Measurements from ENCODE around the gene PACRG. TPM values are rescaled to one million over a fixed set of nuclear protein-coding genes. Genes with fewer than 3 reads are reported as not detected.

The PACRG gene
- total RNA-seq, 1 experiment from 2014 or later: 0.26 TPM

DNA sequence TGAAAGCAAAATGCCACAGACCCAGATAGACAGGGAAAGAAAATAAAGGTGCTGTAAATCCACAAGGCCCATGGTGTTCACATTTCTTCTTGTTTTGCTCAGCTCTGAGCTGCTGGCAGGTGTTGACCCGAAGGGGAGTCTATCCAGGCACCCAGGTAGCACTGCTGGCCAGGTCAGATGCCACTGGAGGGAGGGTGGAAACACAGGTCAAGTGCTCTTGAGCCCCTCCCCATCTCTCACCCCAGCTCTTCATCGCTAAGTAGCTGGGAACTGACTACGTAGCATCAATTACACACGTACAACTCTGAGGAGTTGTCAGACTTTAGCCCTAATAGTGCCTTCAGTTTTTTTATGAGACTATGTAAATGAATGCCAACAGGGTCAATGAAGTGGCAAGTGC lies 399.0 kb downstream of the PACRG start:
- Histone ChIP-seq H2AFZ (ENCODE audit: low read length) (no peak overlapping the region), H3K27me3 (ENCODE audit: insufficient read depth, low read length) (no peaks in the 10 kb centered on the region), H3K4ac (ENCODE audit: low read depth, low read length) (no peak overlapping the region), H3K9ac (ENCODE audit: extremely low read depth, insufficient read length, low read length) (no peak overlapping the region), H3K23ac (ENCODE audit: insufficient read length, low read depth, low read length) (no peak overlapping the region), H4K20me1 (ENCODE audit: control insufficient read depth, insufficient read depth, insufficient read length) (no peaks in the 10 kb centered on the region), H3K56ac (ENCODE audit: insufficient read length, low read depth, low read length) (no peak overlapping the region), H3K4me1 (ENCODE audit: insufficient read depth, low read length) (peaks cover 2% of the 10 kb centered on the region; the same call in 1 of the 2 replicates), H3T11ph (ENCODE audit: low read length) (no peak overlapping the region), H3K18ac (ENCODE audit: insufficient read length, low read depth, low read length) (no peak overlapping the region), H4K8ac (replicated peaks; ENCODE audit: insufficient read length, low read depth, low read length) (no peak overlapping the region), H3K14ac (ENCODE audit: insufficient read depth, low read length) (no peak overlapping the region), H2BK20ac (ENCODE audit: low read depth, low read length, poor library complexity, severe bottlenecking) (no peak overlapping the region), H2BK15ac (ENCODE audit: low read depth, low read length) (no peak overlapping the region), H3K23me2 (ENCODE audit: insufficient read length, low read depth, low read length, poor library complexity, severe bottlenecking) (no peaks in the 10 kb centered on the region), H3K79me1 (ENCODE audit: insufficient read depth, low read depth, low read length, poor library complexity, severe bottlenecking) (no peaks in the 10 kb centered on the region), H3K79me2 (ENCODE audit: insufficient read depth, low read length) (no peaks in the 10 kb centered on the region), H2BK5ac (ENCODE audit: insufficient read length, low read length) (no peak overlapping the region), H4K5ac (ENCODE audit: insufficient read length, low read depth, low read length) (no peak overlapping the region), H3K27ac (ENCODE audit: insufficient read length, low read depth, low read length) (no peak overlapping the region), H2BK12ac (ENCODE audit: insufficient read length, low read depth, low read length) (no peak overlapping the region), H3K9me3 (ENCODE audit: control insufficient read depth, low read depth, low read length) (no peaks in the 10 kb centered on the region), H3K4me2 (ENCODE audit: insufficient read depth, insufficient read length, low read length) (no peak overlapping the region), H2AK5ac (ENCODE audit: insufficient read length, low read length) (no peak overlapping the region), H4K91ac (ENCODE audit: insufficient read length, low read depth, low read length) (no peak overlapping the region), H2BK120ac (ENCODE audit: low read depth, low read length, poor library complexity, severe bottlenecking) (no peak overlapping the region)
- H3K36me3 Mint-ChIP-seq (ENCODE audit: insufficient read depth in 1 of 3, low read depth in 3 of 3): peaks cover 9 to 14% (median 9%) of the 10 kb centered on the region in 3 experiments; a peak in 6 of 7 replicates
- H3K27me3 Mint-ChIP-seq (ENCODE audit: low read depth): no peaks in the 10 kb centered on the region
- no peak for DNase-seq
- no CpG with 5 or more reads among the region's 4 CpGs for WGBS (ENCODE audit: extremely low coverage, insufficient read length, low lambda C conversion rate)
- no peak overlapping the region for H3K27ac Mint-ChIP-seq
- peaks cover 8 to 9% of the 10 kb centered on the region in 2 experiments; a peak in 4 of 5 replicates for H3K9me3 Mint-ChIP-seq
- H3K4me3 Mint-ChIP-seq: no peak overlapping the region
- TF ChIP-seq, protein P1, sequence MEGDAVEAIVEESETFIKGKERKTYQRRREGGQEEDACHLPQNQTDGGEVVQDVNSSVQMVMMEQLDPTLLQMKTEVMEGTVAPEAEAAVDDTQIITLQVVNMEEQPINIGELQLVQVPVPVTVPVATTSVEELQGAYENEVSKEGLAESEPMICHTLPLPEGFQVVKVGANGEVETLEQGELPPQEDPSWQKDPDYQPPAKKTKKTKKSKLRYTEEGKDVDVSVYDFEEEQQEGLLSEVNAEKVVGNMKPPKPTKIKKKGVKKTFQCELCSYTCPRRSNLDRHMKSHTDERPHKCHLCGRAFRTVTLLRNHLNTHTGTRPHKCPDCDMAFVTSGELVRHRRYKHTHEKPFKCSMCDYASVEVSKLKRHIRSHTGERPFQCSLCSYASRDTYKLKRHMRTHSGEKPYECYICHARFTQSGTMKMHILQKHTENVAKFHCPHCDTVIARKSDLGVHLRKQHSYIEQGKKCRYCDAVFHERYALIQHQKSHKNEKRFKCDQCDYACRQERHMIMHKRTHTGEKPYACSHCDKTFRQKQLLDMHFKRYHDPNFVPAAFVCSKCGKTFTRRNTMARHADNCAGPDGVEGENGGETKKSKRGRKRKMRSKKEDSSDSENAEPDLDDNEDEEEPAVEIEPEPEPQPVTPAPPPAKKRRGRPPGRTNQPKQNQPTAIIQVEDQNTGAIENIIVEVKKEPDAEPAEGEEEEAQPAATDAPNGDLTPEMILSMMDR (conservative IDR thresholded peaks at IDR 0.05): no peak
- H3K4me1 Mint-ChIP-seq: peaks cover 25 to 28% of the 10 kb centered on the region in 2 experiments
